ENCODE data around the gene ASMT.
A peak's percentile ranks its signal among the peaks of the same experiment; 100 is the strongest.
"Not testable (repeated sequence)": the region's sequence is repeated elsewhere in the genome, so short reads cannot be mapped to it uniquely, and the experiment has no call there.

Gene ASMT

DNA sequence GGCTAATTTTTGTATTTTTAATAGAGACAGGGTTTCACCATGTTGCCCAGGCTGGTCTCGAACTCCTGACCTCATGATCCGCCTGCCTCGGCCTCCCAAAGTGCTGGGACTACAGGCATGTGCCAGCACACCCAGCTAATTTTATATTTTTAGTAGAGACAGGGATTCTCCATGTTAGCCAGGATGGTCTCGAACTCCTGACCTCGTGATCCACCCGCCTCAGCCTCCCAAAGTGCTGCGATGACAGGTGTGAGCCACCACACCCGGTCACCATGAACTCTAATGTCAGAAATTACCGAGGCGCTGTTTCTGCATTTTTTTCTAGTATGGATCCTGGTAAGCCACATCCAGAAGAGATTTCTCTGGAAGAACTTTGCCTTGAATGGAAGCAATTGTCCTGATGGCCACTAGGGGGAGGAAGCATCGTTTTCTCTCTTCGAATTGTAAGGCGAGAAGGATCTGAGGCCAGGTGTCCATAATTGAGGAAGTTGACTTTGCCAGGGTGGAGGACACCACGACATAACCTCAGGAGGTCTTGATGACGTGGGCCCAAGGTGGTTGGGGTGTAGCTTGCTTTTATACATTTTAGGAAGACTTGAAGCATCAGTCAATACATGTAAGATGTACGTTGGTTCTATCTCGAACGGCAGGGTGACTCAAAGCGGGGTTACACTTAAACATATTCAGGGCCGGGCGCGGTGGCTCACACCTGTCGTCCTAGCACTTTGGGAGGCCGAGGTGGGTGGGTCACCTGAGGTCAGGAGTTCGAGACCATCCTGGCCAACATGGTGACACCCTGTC lies 37.4 kb downstream of the ASMT start:
- DNase-seq (ENCODE audit: low read depth): not testable (repeated sequence)

DNA sequence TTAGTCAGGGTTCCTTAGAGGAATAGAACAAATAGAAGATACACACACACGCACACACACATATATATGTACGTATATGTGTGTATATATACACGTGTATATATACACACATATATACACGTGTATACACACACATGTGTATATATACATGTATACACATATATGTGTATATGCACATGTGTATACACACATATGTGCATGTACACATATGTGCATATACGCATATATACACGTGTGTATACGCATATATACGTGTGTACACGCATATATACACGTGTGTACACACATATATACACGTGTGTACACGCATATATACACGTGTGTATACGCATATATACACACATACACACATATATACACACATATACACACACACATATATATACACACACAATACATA lies 41.5 kb downstream of the ASMT start:
- DNase-seq (ENCODE audit: low read depth): no peak

DNA sequence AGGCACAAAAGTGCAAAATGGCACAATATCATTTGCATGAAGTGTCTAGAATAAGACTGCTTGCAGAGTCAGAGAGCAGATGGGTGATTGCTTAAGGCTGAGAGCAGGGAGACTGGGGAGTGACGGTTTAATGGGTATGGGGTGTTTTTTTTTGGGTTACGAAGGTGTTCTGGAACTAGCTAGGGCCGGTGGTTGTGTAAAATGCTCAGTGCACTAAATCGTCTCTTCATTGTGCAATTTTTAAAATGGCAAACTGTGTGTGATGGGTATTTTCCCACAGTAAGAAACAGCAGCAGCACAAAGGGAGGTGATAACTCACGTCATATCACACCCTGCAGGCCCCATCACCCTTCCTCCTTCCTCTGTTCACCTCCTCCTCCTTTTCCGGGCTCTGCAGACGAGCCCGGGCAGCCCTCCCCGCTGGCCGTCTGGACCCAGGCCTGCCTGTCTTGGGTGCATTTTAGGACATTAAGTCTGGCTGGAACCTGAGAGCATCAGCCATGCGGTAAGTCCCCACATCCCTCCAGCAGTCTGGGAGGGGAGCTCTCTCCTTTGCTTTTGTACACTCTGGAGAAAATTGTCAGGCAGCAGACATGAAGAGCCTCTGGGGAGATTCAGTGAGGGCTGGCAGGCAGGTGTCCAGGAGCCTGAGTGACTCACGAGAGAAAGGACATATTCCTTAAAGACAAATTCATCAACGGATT lies 42.7 kb downstream of the ASMT start:
- no peak for DNase-seq (ENCODE audit: low read depth)

DNA sequence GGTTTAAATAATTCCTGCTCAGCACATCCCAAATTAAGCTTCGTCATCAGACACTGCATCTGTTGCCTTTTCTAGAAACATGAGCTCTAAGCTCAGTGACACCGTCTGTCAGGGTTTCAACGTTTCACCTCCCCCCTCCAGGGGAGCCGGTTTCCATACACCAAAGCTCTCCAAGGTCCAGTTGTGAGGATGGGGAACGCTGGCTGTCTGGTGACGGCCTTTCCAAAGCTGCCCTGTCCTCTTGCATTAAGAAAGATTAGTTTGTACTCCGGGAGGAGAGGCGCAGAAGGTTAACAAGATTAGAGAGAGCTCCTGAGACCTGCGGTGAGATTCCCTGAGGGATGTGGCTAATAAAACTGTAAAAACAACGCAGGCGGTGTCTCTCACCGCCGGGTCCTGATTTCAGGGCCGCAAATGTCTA lies 43.2 kb downstream of the ASMT start:
- DNase-seq (ENCODE audit: low read depth): no peak

DNA sequence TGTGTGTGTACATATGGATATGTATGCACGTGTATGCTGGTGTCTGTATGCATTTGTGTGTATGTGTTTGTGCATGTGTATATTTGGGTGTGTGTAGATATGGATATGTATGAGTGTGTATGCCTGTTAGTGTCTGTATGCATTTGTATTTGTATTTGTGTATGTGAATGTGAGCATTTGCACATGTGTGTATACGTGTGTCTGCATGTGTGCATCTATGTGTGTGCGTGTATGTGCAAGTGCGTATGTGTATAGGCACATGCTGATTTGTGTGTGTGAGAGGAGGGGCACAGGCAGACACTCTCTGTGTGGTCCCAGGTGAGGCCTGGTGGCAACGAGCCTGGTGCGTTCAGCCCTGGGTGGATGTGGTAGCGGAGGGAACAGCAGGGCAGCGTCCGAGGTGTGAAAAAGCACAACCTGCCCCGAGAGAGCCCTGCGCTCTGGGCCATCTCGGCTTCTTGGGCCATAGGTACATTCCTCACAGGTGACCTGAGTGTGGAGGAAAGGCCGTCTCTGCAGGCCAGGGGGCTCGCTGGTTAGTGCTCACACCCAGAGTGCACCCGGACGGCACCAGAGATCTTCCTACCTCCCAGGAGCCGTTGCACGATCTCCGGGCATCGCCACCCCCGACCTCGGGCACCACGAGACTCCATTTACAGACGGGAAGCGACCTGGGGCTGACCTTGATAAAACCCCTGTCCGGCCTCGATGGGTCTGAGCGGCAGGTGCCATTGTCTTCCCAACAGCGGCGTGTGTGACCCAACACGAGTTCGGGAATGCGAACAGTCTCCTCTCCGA lies 45.0 kb downstream of the ASMT start:
- no peak for DNase-seq (ENCODE audit: low read depth)

DNA sequence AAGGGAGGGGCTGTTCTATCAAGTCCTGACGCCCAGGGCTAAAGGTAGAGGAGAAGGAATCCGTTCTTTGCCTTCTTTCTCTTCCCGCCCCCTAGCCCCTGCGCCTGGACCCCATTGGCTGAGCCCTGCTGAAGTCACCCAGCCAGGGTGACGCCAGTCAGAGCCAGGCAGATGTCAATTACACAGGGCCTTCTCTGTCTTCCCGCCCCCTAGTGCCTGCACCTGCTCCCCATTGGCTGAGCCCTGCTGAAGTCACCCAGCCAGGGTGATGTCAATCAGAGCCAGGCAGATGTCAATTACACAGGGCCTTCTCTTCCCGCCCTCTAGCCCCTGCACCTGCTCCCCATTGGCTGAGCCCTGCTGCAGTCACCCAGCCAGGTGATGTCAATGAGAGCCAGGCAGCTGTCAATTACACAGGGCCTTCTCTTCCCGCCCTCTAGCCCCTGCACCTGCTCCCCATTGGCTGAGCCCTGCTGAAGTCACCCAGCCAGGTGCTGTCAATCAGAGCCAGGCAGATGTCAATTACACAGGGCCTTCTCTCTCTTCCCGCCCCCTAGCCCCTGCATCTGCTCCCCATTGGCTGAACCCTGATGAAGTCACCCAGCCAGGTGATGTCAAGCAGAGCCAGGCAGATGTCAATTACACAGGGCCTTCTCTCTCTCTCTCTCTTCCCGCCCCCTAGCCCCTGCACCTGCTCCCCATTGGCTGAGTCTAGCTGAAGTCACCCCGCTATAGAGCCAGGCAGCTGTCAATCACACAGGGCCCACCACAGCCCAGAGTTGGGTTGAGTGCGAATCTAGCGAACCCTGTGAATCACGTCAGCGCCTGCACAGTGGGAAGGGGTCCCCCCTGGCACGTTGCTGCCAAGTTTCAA lies 46.4 kb downstream of the ASMT start:
- DNase-seq (ENCODE audit: low read depth): no peak

DNA sequence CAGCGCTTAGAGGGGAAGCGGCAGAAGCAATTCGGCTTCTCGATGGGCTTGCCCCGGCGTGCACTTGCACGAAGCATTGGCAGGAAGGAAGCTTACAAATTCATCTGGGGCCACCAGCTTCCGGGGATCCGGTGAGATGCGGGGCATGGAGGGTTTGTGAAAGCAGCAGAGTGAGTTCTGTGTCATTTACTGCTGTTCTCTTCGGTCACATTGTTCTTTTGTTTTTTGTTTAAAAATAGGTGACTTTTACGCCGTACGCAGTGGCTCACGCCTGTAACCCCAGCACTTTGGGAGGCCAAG lies 47.0 kb downstream of the ASMT start:
- DNase-seq (ENCODE audit: low read depth): no peak

DNA sequence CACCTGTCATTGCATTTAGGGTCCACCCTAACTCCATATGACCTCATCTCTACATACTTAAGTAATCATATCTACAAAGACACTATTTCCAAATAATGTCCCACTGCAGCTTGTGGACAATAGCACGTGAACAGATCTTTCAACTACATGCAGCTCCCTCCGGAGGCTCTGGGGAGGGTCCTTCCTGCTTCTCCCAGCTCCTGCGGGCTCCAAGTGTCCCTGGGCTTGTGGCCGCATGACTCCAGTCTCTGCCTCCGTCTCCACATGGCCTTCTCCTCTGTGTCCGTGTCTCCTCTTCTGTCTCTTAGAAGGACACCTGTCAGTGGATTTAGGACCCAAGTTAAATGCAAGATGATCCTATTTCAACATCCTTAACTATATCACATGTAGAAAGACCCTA lies 52.7 kb downstream of the ASMT start:
- DNase-seq (ENCODE audit: low read depth): no peak

DNA sequence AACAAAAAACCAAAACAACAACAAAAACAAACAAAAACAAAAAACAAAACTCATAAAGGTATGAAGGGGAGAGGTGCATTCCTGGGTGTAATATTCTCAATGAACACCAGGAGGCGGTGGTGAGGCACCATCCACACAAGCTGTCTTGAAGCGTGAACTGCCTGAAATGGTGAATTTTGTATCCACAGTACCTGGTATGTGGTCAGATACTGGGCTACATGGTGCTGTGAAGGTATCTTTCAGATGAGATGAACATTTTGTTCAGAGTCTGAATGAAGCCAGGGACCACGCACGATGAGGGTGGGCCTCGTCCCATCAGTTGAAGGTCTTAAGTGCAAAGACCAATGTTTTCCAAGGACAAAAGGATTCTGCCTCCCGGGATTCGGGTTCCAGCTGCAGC lies 58.5 kb downstream of the ASMT start:
- peak; percentile 35 for DNase-seq (ENCODE audit: low read depth)

DNA sequence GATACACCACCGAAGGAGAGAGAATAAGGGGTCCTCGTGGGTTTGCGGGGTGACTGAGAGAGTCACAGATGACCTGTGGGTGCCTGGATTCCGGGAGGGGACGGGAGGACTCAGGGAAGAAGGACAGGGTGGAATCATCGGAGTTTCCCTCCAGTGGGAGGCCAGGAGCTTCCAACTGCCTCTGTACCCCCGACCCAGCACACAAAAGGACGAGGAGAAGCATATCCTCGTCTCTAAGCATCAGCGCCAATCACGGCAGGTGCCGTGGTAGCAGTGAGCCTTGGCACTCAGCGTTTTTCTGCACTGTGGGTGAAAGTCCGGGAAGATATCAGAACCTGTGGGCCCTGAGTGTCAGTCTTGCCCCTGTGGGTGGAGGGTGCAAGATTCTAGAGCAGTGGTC lies 62.0 kb downstream of the ASMT start:
- DNase-seq (ENCODE audit: low read depth): no peak

DNA sequence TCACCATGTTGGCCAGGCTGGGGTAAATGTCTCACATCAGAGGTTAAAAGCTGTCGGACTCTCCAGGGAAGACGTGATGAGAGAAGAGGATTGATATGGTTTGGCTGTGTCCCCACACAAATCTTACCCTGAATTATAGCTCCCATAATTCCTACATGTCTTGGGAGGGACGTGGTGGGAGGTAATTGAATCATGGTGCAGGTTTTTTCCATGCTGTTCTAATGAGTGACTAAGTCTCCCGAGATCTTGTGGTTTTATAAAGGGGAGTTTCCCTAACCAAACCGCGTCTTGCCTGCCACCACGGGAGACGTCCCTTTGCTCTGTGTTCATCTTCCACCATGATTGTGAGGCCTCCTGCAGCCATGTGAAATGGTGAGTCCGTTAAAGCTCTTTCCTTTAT lies 64.4 kb downstream of the ASMT start:
- DNase-seq (ENCODE audit: low read depth): no peak

DNA sequence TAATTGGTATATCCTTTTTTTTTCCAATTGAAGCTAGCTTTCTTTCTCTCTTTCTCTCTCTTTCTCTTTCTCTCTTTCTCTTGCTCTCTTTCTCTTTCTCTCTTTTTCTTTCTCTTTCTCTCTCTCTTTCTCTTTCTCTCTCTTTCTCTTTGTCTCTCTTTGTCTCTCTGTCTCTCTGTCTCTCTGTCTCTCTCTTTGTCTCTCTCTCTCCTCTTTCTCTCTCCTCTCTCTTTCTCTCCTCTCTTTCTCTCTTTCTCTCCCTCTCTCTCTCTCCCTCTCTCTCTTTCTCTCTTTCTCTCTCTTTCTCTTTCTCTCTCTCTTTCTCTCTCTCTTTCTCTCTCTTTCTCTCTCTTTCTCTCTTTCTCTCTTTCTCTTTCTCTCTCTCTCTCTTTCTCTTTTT lies 66.6 kb downstream of the ASMT start:
- no peak for DNase-seq (ENCODE audit: low read depth)

DNA sequence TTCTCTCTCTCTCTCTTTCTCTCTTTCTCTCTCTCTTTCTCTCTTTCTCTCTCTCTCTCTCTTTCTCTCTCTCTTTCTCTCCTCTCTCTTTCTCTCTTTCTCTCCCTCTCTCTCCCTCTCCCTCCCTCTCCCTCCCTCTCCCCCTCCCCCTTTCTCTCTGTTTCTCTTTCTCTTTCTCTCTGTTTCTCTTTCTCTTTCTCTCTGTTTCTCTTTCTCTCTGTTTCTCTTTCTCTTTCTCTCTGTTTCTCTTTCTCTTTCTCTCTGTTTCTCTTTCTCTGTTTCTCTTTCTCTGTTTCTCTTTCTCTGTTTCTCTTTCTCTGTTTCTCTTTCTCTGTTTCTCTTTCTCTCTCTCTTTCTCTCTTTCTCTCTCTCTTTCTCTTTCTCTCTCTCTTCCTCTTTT lies 67.0 kb downstream of the ASMT start:
- not testable (repeated sequence) for DNase-seq (ENCODE audit: low read depth)

DNA sequence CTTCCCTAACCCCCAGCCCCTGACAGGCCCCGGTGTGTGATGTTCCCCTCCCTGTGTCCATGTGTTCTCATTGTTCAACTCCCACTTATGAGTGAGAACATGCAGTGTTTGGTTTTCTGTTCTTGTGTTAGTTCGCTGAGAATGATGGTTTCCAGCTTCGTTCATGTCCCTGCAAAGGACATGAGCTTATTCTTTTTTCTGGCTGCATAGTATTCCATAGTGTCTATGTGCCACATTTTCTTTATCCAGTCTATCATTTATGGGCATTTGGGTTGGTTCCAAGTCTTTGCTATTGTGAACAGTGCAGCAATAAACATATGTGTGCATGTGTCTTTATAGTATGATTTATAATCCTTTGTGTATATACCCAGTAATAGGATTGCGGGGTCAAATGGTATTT lies 67.6 kb downstream of the ASMT start:
- not testable (repeated sequence) for DNase-seq (ENCODE audit: low read depth)

DNA sequence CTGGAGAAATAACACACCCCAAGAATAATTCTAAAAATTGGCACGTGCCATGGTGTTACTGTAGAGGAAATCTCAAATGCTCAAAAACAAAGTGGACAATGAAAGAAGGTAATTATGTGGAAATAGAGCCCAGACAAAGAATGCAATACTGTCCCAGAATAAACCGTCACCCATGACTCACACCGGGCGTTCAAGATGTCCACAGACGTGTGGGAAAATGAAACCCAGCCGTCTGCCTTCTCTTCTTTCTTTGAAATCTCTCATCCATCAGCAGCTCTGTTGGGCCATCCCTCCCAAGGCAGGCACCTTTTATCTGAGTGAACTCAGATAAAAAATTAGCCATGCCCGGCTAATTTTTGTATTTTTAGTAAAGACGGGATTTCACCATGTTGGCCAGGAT lies 70.0 kb downstream of the ASMT start:
- not testable (repeated sequence) for DNase-seq (ENCODE audit: low read depth)

DNA sequence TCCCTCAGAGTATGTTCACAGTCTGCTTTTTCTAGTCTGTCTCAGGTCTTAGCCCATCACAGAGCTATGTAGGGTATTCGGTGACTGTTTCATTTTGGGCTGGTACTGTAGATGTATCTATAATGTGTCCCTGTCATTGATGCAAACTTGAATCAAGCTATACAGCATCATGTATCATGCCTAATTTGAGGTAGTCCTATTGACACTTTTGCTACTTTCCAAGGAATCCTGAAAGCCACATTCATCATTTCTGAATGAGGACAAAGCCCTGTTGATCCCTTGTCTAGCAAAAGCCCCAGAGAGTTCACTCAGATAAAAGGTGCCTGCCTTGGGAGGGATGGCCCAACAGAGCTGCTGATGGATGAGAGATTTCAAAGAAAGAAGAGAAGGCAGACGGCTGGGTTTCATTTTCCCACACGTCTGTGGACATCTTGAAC lies 70.6 kb downstream of the ASMT start:
- not testable (repeated sequence) for DNase-seq (ENCODE audit: low read depth)

DNA sequence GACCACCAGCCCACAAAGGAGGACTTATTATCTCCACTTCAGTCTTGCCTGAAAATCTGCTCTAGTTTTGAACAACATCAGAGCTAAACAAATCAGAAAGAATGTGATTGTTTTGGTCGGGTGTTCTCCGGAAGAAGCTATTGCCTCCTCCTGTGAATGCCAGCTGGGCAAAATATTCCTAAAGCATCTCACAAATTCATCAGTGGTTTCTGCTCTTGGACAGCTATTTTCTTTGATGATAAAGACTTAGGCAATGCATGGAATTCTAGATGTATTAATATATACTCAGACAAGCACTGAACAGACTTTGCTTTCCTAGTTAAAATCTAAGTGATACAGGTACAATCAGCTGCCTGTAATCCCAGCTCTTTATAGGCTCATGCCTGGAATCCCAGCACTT lies 71.8 kb downstream of the ASMT start:
- DNase-seq (ENCODE audit: low read depth): no peak
